ENCODE measurements around the gene OR5L2. TPM values are rescaled to one million over a fixed set of nuclear protein-coding genes. Genes with fewer than 3 reads are reported as not detected.

OR5L2 gene
- total RNA-seq, result not detected in 2 replicates

DNA sequence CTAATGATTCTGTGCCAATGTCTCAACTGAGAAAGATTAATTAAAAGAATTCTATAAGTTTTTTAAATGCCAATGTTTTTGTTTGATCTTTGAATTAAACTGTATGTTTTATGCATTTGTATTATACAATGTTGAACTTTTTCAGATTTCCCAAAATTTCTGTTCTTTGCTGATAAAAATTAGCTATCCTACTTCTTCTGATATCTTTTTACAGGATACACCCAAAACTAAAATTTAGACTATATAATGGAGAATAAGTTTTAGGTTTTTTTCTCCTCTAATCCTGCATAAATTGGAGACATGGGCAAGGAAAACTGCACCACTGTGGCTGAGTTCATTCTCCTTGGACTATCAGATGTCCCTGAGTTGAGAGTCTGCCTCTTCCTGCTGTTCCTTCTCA lies at the start of gene OR5L2:
OR5L2 (plus strand) TSS at position 301 of the 400 bp plus-strand sequence; CDS start at position 301, 0 bp downstream.

GRCh38 chr11:55795256-55795655 lies 31.8 kb upstream of the OR5L2 start, which contains the start of gene OR5D14:
Gene OR5D14 (plus strand): TSS chr11:55795556. CDS start chr11:55795556, 0 bp downstream.

GRCh38 chr11:55811067-55811466 lies 16.0 kb upstream of the OR5L2 start, which contains the start of gene OR5L1:
Gene OR5L1 (plus strand): TSS chr11:55811367. CDS start chr11:55811467, 100 bp downstream.

GRCh38 chr11:55819330-55819729 lies 7.7 kb upstream of the OR5L2 start, which contains the start of gene OR5D18:
Gene OR5D18 (plus strand): TSS chr11:55819630. CDS start chr11:55819630, 0 bp downstream.

DNA sequence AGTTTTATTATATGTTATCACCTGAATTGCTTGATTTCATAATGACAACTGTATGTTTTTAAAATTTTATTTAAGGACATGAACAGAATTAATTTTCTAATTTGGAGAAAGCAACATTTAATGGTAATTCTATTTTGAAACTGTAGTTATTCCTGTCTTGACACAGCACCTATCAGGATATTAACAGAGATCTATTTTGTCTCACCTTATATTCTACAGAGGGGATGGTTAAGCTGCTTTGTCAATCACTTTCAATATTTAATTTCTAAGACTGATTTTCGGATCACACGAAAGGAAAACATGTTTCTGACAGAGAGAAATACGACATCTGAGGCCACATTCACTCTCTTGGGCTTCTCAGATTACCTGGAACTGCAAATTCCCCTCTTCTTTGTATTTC lies 11.4 kb downstream of the OR5L2 start, which contains the start of gene OR5D16:
OR5D16 (plus strand) TSS at position 301 of the 400 bp plus-strand sequence; CDS start at position 301, 0 bp downstream.

Other genes with a start within 250 kb of the OR5L2 start
- not detected in 2 replicates for gene OR4C11, start 219.6 kb upstream of the OR5L2 start, total RNA-seq
- not detected in 2 replicates for gene OR4P4, start 192.1 kb upstream of the OR5L2 start, total RNA-seq
- not detected in 2 replicates for gene OR4S2, start 178.9 kb upstream of the OR5L2 start, total RNA-seq
- gene OR4C6, start 165.0 kb upstream of the OR5L2 start, total RNA-seq, result not detected in 2 replicates
- gene OR5D13, start 53.8 kb upstream of the OR5L2 start, total RNA-seq, result not detected in 2 replicates
- gene OR5D14, start 31.7 kb upstream of the OR5L2 start, total RNA-seq, result not detected in 2 replicates
- gene OR5L1, start 15.9 kb upstream of the OR5L2 start, total RNA-seq, result not detected in 2 replicates
- gene OR5D18, start 7.6 kb upstream of the OR5L2 start, total RNA-seq, result not detected in 2 replicates
- gene OR5D16, start 11.5 kb downstream of the OR5L2 start, total RNA-seq, result not detected in 2 replicates
- not detected in 2 replicates for gene TRIM51, start 56.1 kb downstream of the OR5L2 start, total RNA-seq
- not detected in 2 replicates for gene OR5W2, start 87.4 kb downstream of the OR5L2 start, total RNA-seq
- gene OR5I1, start 109.2 kb downstream of the OR5L2 start, total RNA-seq, result not detected in 2 replicates
- not detected in 2 replicates for gene OR10AG1, start 142.7 kb downstream of the OR5L2 start, total RNA-seq
- gene OR5F1, start 167.4 kb downstream of the OR5L2 start, total RNA-seq, result not detected in 2 replicates
- gene OR5AS1, start 200.4 kb downstream of the OR5L2 start, total RNA-seq, result not detected in 2 replicates

Measured in airway epithelial cell (primary cell).